HL-60 (cell line): ENCODE measurements around the gene ZC3H4.

Experiments
- GABPA ChIP-seq: IDR thresholded peaks from 2 replicates; pipeline ENCODE4 v1.6.1; 2012; ENCODE audit warnings: low read depth
- POLR2AphosphoS5 ChIP-seq: IDR thresholded peaks from 2 replicates; pipeline ENCODE4 v1.6.1; 2012; ENCODE audit warnings: low read depth
- SPI1 ChIP-seq: IDR thresholded peaks from 2 replicates; pipeline ENCODE4 v1.6.1; 2012; ENCODE audit warnings: low read depth, mild to moderate bottlenecking, borderline replicate concordance
- TF ChIP-seq, protein P1 (sequence below): IDR thresholded peaks from 2 replicates; pipeline ENCODE4 v1.6.1; 2012; ENCODE audit warnings: low read depth; ENCODE audit not compliant: insufficient replicate concordance
- TF ChIP-seq, protein P2 (sequence below): IDR thresholded peaks from one replicate; pipeline ENCODE4 v1.5.1; 2011; ENCODE audit warnings: low read length, control low read depth, inconsistent platforms; ENCODE audit not compliant: insufficient read depth

DNA sequence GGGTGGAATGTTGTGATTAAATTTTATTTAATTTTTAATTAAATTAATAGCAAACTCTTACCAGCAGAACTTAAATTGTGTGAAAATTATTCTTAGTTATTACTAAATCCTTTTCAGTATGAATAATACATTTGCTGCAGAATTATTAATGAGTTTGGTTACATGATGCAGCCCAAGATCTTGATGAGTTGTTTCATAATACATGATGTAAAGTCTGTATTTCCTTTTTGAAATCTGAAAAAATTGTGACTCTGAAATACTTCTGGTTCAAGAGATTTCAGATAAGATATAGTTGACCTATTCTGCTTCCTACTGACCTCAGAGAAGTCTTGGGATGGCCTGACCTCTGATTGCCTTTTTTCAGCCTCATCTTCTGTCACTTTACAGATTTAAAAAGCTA is 28.1 kb upstream of the ZC3H4 start:
- TF ChIP-seq SPI1 (no peak), GABPA (no peak), POLR2AphosphoS5 (no peak)
- TF ChIP-seq, protein P1, sequence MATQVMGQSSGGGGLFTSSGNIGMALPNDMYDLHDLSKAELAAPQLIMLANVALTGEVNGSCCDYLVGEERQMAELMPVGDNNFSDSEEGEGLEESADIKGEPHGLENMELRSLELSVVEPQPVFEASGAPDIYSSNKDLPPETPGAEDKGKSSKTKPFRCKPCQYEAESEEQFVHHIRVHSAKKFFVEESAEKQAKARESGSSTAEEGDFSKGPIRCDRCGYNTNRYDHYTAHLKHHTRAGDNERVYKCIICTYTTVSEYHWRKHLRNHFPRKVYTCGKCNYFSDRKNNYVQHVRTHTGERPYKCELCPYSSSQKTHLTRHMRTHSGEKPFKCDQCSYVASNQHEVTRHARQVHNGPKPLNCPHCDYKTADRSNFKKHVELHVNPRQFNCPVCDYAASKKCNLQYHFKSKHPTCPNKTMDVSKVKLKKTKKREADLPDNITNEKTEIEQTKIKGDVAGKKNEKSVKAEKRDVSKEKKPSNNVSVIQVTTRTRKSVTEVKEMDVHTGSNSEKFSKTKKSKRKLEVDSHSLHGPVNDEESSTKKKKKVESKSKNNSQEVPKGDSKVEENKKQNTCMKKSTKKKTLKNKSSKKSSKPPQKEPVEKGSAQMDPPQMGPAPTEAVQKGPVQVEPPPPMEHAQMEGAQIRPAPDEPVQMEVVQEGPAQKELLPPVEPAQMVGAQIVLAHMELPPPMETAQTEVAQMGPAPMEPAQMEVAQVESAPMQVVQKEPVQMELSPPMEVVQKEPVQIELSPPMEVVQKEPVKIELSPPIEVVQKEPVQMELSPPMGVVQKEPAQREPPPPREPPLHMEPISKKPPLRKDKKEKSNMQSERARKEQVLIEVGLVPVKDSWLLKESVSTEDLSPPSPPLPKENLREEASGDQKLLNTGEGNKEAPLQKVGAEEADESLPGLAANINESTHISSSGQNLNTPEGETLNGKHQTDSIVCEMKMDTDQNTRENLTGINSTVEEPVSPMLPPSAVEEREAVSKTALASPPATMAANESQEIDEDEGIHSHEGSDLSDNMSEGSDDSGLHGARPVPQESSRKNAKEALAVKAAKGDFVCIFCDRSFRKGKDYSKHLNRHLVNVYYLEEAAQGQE, result no peak
- TF ChIP-seq, protein P2, sequence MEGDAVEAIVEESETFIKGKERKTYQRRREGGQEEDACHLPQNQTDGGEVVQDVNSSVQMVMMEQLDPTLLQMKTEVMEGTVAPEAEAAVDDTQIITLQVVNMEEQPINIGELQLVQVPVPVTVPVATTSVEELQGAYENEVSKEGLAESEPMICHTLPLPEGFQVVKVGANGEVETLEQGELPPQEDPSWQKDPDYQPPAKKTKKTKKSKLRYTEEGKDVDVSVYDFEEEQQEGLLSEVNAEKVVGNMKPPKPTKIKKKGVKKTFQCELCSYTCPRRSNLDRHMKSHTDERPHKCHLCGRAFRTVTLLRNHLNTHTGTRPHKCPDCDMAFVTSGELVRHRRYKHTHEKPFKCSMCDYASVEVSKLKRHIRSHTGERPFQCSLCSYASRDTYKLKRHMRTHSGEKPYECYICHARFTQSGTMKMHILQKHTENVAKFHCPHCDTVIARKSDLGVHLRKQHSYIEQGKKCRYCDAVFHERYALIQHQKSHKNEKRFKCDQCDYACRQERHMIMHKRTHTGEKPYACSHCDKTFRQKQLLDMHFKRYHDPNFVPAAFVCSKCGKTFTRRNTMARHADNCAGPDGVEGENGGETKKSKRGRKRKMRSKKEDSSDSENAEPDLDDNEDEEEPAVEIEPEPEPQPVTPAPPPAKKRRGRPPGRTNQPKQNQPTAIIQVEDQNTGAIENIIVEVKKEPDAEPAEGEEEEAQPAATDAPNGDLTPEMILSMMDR, result no peak
